GM15510 (cell line): ENCODE data around the gene C16orf95.

ENCODE experiments used
- POLR2A ChIP-seq: IDR thresholded peaks from 3 replicates; pipeline ENCODE4 v1.6.1; 2011; ENCODE audit warnings: borderline replicate concordance; ENCODE audit not compliant: insufficient read length; ENCODE audit errors: extremely low read depth

Gene C16orf95

GRCh38 chr16:87328846-87329245 lies 11.7 kb upstream of the C16orf95 start:
- TF ChIP-seq POLR2A: no peak

GRCh38 chr16:87327798-87328495 lies 10.8 kb upstream of the C16orf95 start:
- TF ChIP-seq POLR2A: no peak

GRCh38 chr16:87326151-87326571 lies 9.0 kb upstream of the C16orf95 start:
- no peak for TF ChIP-seq POLR2A

GRCh38 chr16:87325423-87325858 lies 8.2 kb upstream of the C16orf95 start:
- no peak for TF ChIP-seq POLR2A

- no peak for TF ChIP-seq POLR2A
Observed at GRCh38 chr16:87324411-87325275, 7.5 kb upstream of the C16orf95 start.

- no peak for TF ChIP-seq POLR2A
Observed at GRCh38 chr16:87323727-87324410, 6.7 kb upstream of the C16orf95 start.

GRCh38 chr16:87322833-87323726 lies 5.9 kb upstream of the C16orf95 start:
- no peak for TF ChIP-seq POLR2A

GRCh38 chr16:87322360-87322759 lies 5.2 kb upstream of the C16orf95 start:
- TF ChIP-seq POLR2A: no peak

- TF ChIP-seq POLR2A: no peak
Observed at GRCh38 chr16:87321336-87322107, 4.3 kb upstream of the C16orf95 start.

- no peak for TF ChIP-seq POLR2A
Observed at GRCh38 chr16:87320510-87321227, 3.5 kb upstream of the C16orf95 start.

- no peak for TF ChIP-seq POLR2A
Observed at GRCh38 chr16:87319997-87320491, 2.9 kb upstream of the C16orf95 start.

GRCh38 chr16:87319011-87319410 lies 1.8 kb upstream of the C16orf95 start:
- TF ChIP-seq POLR2A: no peak
